GM18520 (cell line): ENCODE measurements around the gene DSCAML1.

Experiments used
- ATAC-seq: cut with Tn5 transposase; IDR thresholded peaks from one replicate; pipeline ENCODE4 v1.9.1; 2021; ENCODE audit not compliant: unreplicated experiment

Gene DSCAML1

GRCh38 chr11:117564321-117564720 lies 232.7 kb downstream of the DSCAML1 start:
- no peak for ATAC-seq

GRCh38 chr11:117563556-117563955 lies 233.5 kb downstream of the DSCAML1 start:
- no peak for ATAC-seq

GRCh38 chr11:117562136-117562535 lies 234.9 kb downstream of the DSCAML1 start:
- no peak for ATAC-seq

GRCh38 chr11:117560780-117561530 lies 236.1 kb downstream of the DSCAML1 start:
- ATAC-seq: no peak

GRCh38 chr11:117559698-117560097 lies 237.3 kb downstream of the DSCAML1 start:
- ATAC-seq: no peak

GRCh38 chr11:117557361-117557760 lies 239.7 kb downstream of the DSCAML1 start:
- ATAC-seq: no peak

- no peak for ATAC-seq
Measured at GRCh38 chr11:117554601-117555333, 242.2 kb downstream of the DSCAML1 start.

- ATAC-seq: no peak
Measured at GRCh38 chr11:117552626-117553025, 244.4 kb downstream of the DSCAML1 start.

GRCh38 chr11:117551761-117552343 lies 245.2 kb downstream of the DSCAML1 start:
- no peak for ATAC-seq

- no peak for ATAC-seq
Measured at GRCh38 chr11:117550466-117550865, 246.6 kb downstream of the DSCAML1 start.

- no peak for ATAC-seq
Measured at GRCh38 chr11:117549417-117549816, 247.6 kb downstream of the DSCAML1 start.

GRCh38 chr11:117548876-117549275 lies 248.1 kb downstream of the DSCAML1 start:
- ATAC-seq: no peak

- ATAC-seq: no peak
Measured at GRCh38 chr11:117547946-117548345, 249.1 kb downstream of the DSCAML1 start.

- no peak for ATAC-seq
Measured at GRCh38 chr11:117547195-117547850, 249.7 kb downstream of the DSCAML1 start.

- no peak for ATAC-seq
Measured at GRCh38 chr11:117546431-117547194, 250.4 kb downstream of the DSCAML1 start.

- ATAC-seq: no peak
Measured at GRCh38 chr11:117545706-117546105, 251.3 kb downstream of the DSCAML1 start.

GRCh38 chr11:117544130-117544800 lies 252.8 kb downstream of the DSCAML1 start:
- no peak for ATAC-seq

- no peak for ATAC-seq
Measured at GRCh38 chr11:117541211-117541610, 255.8 kb downstream of the DSCAML1 start.

- ATAC-seq: no peak
Measured at GRCh38 chr11:117538263-117539135, 258.5 kb downstream of the DSCAML1 start.
